HepG2 (cell line): ENCODE data around the gene NEDD4L. TPM values are rescaled to one million over a fixed set of nuclear protein-coding genes. Genes with fewer than 3 reads are reported as not detected.
A peak's percentile ranks its signal among the peaks of the same experiment; 100 is the strongest.

Experiments
- ATAD3A ChIP-seq: sonication (generic); formaldehyde crosslinking; IDR thresholded peaks from 2 replicates; pipeline ENCODE4 v1.4.0; 2020; ENCODE audit warnings: missing genetic modification reagents
- CBX1 ChIP-seq: IDR thresholded peaks from one replicate; pipeline ENCODE4 v1.6.1; 2016; ENCODE audit warnings: antibody characterized with exemption, low read depth
- EP300 ChIP-seq, 3 experiments: sonication (generic) in 1 of 3; formaldehyde crosslinking in 1 of 3; IDR thresholded peaks; 2 replicates each; pipeline versions ENCODE4 v1.5.1 to v1.6.1; 2011 to 2020; ENCODE audit warnings: low read depth in 2 of 3, low read length in 2 of 3, borderline replicate concordance in 1 of 3, improper control_type of control experiment in 1 of 3, mild to moderate bottlenecking in 1 of 3, missing genetic modification reagents in 1 of 3, moderate library complexity in 1 of 3
- GATAD2A ChIP-seq: IDR thresholded peaks from 2 replicates; pipeline ENCODE4 v1.6.1; 2016
- NR2F6 ChIP-seq, 2 experiments: IDR thresholded peaks; 2 replicates each; pipeline ENCODE4 v1.6.1; 2016; ENCODE audit warnings: antibody characterized with exemption in 1 of 2, mild to moderate bottlenecking in 1 of 2
- POLR2A ChIP-seq, 2 experiments: IDR thresholded peaks; 2 replicates each; pipeline ENCODE4 v1.6.1; 2011; ENCODE audit warnings: low read depth in 2 of 2, low read length in 2 of 2, mild to moderate bottlenecking in 1 of 2, moderate library complexity in 1 of 2; ENCODE audit not compliant: insufficient read depth in 1 of 2
- POLR2AphosphoS5 ChIP-seq: IDR thresholded peaks from 2 replicates; pipeline ENCODE4 v1.6.1; 2012; ENCODE audit warnings: low read depth, low read length
- SALL1 ChIP-seq: sonication (generic); formaldehyde crosslinking; IDR thresholded peaks from 2 replicates; pipeline ENCODE4 v1.8.0; 2022; ENCODE audit warnings: mild to moderate bottlenecking, missing genetic modification reagents
- ZFP62 ChIP-seq: sonication (generic); formaldehyde crosslinking; IDR thresholded peaks from 2 replicates; pipeline ENCODE4 v1.4.0; 2020; ENCODE audit warnings: missing genetic modification reagents
- ZFP82 ChIP-seq: sonication (generic); formaldehyde crosslinking; IDR thresholded peaks from 2 replicates; pipeline ENCODE4 v1.5.1; 2020; ENCODE audit warnings: mild to moderate bottlenecking, missing genetic modification reagents, borderline replicate concordance
- ZMYM2 ChIP-seq: sonication (generic); formaldehyde crosslinking; IDR thresholded peaks from 2 replicates; pipeline ENCODE4 v1.8.0; 2022; ENCODE audit warnings: mild to moderate bottlenecking, missing genetic modification reagents
- ZMYM3 ChIP-seq: sonication (generic); formaldehyde crosslinking; IDR thresholded peaks from 2 replicates; pipeline ENCODE4 v1.5.1; 2020; ENCODE audit warnings: mild to moderate bottlenecking, missing genetic modification reagents
- ZNF234 ChIP-seq: sonication (generic); formaldehyde crosslinking; conservative IDR thresholded peaks from 2 replicates; pipeline ENCODE4 v1.5.1; 2020; ENCODE audit warnings: mild to moderate bottlenecking, missing genetic modification reagents
- ZNF317 ChIP-seq: sonication (generic); formaldehyde crosslinking; IDR thresholded peaks from 2 replicates; pipeline ENCODE4 v1.5.0; 2020; ENCODE audit warnings: mild to moderate bottlenecking, missing genetic modification reagents
- ZNF563 ChIP-seq: sonication (generic); formaldehyde crosslinking; IDR thresholded peaks from 2 replicates; pipeline ENCODE4 v1.8.0; 2022; ENCODE audit warnings: mild to moderate bottlenecking, moderate library complexity, missing genetic modification reagents
- ZSCAN12 ChIP-seq: sonication (generic); formaldehyde crosslinking; IDR thresholded peaks from 2 replicates; pipeline ENCODE4 v1.9.0; 2021; ENCODE audit warnings: mild to moderate bottlenecking, missing genetic modification reagents
- ZSCAN30 ChIP-seq: sonication (generic); formaldehyde crosslinking; IDR thresholded peaks from 2 replicates; pipeline ENCODE4 v1.5.0; 2020; ENCODE audit warnings: mild to moderate bottlenecking, missing genetic modification reagents
- polyA plus RNA-seq, 8 experiments: library from polyadenylated mRNA; depleted of rRNA in 3 of 8; stranded (reverse) in 7 of 8; unstranded in 1 of 8; fragments of >200 nt; fragmentation: Illumina TruSeq in 4 of 8; extraction: Trizol in 4 of 8; gene quantifications; 2 replicates each; pipeline versions ENCODE4 v1.2.1 to v1.2.3, GENCODE V29; 2011 to 2016; ENCODE audit warnings: low read depth in 4 of 8, missing spikeins in 1 of 8, mixed read lengths in 1 of 8; ENCODE audit not compliant: insufficient read depth in 1 of 8
- total RNA-seq, 5 experiments: library from RNA; depleted of rRNA; stranded (reverse); fragments of >200 nt; fragmentation: Illumina TruSeq; extraction: Trizol; gene quantifications; 2 replicates each; pipeline ENCODE4 v1.2.3, GENCODE V29; 2016; ENCODE audit warnings: low read depth in 1 of 5
- TF ChIP-seq, protein P1 (sequence below): IDR thresholded peaks from 2 replicates; pipeline ENCODE4 v1.6.1; 2016; ENCODE audit warnings: missing compliant biosample characterization, missing genetic modification reagents, borderline replicate concordance
- TF ChIP-seq, protein P2 (sequence below): sonication (generic); formaldehyde crosslinking; IDR thresholded peaks from 2 replicates; pipeline ENCODE4 v1.4.0; 2020; ENCODE audit warnings: missing genetic modification reagents, mild to moderate bottlenecking, borderline replicate concordance
- TF ChIP-seq, protein P3 (sequence below): sonication (generic); formaldehyde crosslinking; IDR thresholded peaks from 2 replicates; pipeline ENCODE4 v1.5.0; 2020; ENCODE audit warnings: mild to moderate bottlenecking, missing genetic modification reagents, borderline replicate concordance
- TF ChIP-seq, protein P4 (sequence below): sonication (generic); formaldehyde crosslinking; IDR thresholded peaks from 2 replicates; pipeline ENCODE4 v1.8.1; 2023; ENCODE audit warnings: mild to moderate bottlenecking, missing genetic modification reagents

The NEDD4L gene
- total and polyA plus RNA-seq, 2 of the 13 experiments (the other 11 are each of a cell fraction or from before 2014, with no cell fraction given) = 168 to 390 TPM

DNA sequence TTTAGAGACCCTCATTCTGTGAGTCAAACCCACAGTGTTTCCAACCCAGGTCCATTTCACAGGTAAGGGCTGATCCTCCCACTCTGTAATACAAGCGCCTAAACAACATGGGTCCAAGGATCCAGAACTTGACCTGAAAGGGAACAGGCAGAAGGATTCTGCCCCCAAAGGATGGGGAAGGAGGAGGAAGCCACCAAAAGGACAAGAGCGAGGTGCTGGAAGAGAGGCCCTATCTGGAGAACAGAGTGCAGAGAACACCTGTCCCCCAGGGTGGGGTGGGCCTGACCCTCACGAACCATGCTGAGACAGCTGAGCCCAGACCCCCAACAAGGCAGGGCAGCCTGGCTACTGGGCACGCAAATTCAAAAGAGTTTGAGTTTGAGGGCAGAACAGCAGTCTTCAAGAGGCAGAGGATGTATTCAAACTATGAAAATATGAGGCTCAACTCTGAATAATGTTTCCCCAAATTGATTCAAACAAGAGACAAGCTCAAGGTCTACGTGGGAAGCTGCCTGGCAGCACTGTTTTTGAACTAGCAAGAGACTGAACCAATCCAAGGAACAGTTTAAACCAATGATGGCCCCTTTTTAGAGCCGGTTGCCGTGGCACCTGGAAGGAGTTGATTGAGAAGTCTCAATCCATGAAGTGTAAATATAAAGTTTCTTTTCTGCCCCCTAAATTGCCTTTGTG is 372.1 kb downstream of the NEDD4L start (continued):
- no peak for TF ChIP-seq ZNF234
- no peak for TF ChIP-seq ZNF317 (CRISPR knock-in tag)
- TF ChIP-seq CBX1 = no peak
- TF ChIP-seq POLR2A (IDR thresholded peaks at IDR 0.05; ENCODE audit: insufficient read depth in 1 of 2, low read depth in 2 of 2, low read length in 2 of 2) = peak in 1 of 2 experiments; percentile 68; a peak in 2 of 4 replicates
- TF ChIP-seq ZNF563 (CRISPR knock-in tag) = 0 out of 2 replicates have a peak, but pooled peaks have one; percentile 19
- TF ChIP-seq ZSCAN12 (CRISPR knock-in tag) = no peak
- TF ChIP-seq ZFP82 (CRISPR knock-in tag) = no peak
- TF ChIP-seq NR2F6 (IDR thresholded peaks at IDR 0.05) = no peak
- no peak for TF ChIP-seq NR2F6 (CRISPR knock-in tag; IDR thresholded peaks at IDR 0.05)
- no peak for TF ChIP-seq EP300 (IDR thresholded peaks at IDR 0.05; ENCODE audit: low read depth in 2 of 2, low read length in 2 of 2)
- TF ChIP-seq EP300 (CRISPR knock-in tag; IDR thresholded peaks at IDR 0.05; ENCODE audit: borderline replicate concordance) = no peak
- TF ChIP-seq, protein P1, sequence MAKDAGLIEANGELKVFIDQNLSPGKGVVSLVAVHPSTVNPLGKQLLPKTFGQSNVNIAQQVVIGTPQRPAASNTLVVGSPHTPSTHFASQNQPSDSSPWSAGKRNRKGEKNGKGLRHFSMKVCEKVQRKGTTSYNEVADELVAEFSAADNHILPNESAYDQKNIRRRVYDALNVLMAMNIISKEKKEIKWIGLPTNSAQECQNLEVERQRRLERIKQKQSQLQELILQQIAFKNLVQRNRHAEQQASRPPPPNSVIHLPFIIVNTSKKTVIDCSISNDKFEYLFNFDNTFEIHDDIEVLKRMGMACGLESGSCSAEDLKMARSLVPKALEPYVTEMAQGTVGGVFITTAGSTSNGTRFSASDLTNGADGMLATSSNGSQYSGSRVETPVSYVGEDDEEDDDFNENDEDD (CRISPR knock-in tag) = no peak
- no peak; the same call in 1 of the 2 replicates for TF ChIP-seq SALL1 (CRISPR knock-in tag)
- TF ChIP-seq, protein P2, sequence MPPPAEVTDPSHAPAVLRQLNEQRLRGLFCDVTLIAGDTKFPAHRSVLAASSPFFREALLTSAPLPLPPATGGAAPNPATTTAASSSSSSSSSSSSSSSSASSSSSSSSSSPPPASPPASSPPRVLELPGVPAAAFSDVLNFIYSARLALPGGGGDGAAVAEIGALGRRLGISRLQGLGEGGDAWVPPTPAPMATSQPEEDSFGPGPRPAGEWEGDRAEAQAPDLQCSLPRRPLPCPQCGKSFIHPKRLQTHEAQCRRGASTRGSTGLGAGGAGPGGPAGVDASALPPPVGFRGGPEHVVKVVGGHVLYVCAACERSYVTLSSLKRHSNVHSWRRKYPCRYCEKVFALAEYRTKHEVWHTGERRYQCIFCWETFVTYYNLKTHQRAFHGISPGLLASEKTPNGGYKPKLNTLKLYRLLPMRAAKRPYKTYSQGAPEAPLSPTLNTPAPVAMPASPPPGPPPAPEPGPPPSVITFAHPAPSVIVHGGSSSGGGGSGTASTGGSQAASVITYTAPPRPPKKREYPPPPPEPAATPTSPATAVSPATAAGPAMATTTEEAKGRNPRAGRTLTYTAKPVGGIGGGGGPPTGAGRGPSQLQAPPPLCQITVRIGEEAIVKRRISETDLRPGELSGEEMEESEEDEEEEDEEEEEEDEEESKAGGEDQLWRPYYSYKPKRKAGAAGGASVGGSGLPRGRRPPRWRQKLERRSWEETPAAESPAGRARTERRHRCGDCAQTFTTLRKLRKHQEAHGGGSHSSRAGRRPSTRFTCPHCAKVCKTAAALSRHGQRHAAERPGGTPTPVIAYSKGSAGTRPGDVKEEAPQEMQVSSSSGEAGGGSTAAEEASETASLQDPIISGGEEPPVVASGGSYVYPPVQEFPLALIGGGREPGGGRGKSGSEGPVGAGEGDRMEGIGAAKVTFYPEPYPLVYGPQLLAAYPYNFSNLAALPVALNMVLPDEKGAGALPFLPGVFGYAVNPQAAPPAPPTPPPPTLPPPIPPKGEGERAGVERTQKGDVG (CRISPR knock-in tag) = no peak
- TF ChIP-seq, protein P3, sequence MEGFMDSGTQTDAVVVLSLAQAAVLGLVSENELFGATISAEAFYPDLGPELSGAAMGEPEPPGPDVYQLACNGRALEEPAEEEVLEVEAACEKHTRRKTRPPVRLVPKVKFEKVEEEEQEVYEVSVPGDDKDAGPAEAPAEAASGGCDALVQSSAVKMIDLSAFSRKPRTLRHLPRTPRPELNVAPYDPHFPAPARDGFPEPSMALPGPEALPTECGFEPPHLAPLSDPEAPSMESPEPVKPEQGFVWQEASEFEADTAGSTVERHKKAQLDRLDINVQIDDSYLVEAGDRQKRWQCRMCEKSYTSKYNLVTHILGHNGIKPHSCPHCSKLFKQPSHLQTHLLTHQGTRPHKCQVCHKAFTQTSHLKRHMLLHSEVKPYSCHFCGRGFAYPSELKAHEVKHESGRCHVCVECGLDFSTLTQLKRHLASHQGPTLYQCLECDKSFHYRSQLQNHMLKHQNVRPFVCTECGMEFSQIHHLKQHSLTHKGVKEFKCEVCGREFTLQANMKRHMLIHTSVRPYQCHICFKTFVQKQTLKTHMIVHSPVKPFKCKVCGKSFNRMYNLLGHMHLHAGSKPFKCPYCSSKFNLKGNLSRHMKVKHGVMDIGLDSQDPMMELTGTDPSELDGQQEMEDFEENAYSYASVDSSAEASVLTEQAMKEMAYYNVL (CRISPR knock-in tag) = peak; percentile 52; the same call in 1 of the 2 replicates
- TF ChIP-seq, protein P4, sequence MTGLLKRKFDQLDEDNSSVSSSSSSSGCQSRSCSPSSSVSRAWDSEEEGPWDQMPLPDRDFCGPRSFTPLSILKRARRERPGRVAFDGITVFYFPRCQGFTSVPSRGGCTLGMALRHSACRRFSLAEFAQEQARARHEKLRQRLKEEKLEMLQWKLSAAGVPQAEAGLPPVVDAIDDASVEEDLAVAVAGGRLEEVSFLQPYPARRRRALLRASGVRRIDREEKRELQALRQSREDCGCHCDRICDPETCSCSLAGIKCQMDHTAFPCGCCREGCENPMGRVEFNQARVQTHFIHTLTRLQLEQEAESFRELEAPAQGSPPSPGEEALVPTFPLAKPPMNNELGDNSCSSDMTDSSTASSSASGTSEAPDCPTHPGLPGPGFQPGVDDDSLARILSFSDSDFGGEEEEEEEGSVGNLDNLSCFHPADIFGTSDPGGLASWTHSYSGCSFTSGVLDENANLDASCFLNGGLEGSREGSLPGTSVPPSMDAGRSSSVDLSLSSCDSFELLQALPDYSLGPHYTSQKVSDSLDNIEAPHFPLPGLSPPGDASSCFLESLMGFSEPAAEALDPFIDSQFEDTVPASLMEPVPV (CRISPR knock-in tag) = peak; percentile 12; the same call in 1 of the 2 replicates
- TF ChIP-seq POLR2AphosphoS5 = peak; percentile 48; the same call in 1 of the 2 replicates
- TF ChIP-seq ZFP62 = no peak
- TF ChIP-seq ZMYM2 (CRISPR knock-in tag) = no peak
- no peak for TF ChIP-seq ZMYM3
- TF ChIP-seq ZSCAN30 (CRISPR knock-in tag) = no peak
- TF ChIP-seq ATAD3A = no peak
- no peak for TF ChIP-seq GATAD2A
